GM12873 (cell line): ENCODE results near the gene LCA5.

ENCODE experiments used
- CTCF ChIP-seq: IDR thresholded peaks from 2 replicates; pipeline ENCODE4 v1.5.1; 2012; ENCODE audit warnings: low read depth, mild to moderate bottlenecking, moderate library complexity, low read length, control low read depth; ENCODE audit not compliant: insufficient read depth; ENCODE audit errors: missing control alignments

Gene LCA5

GRCh38 chr6:79510707-79511106 lies 26.5 kb downstream of the LCA5 start:
- no peak for TF ChIP-seq CTCF

GRCh38 chr6:79506251-79506650 lies 31.0 kb downstream of the LCA5 start:
- no peak for TF ChIP-seq CTCF

GRCh38 chr6:79504372-79504771 lies 32.9 kb downstream of the LCA5 start:
- TF ChIP-seq CTCF, result no peak

- no peak for TF ChIP-seq CTCF
These were observed 38.4 kb downstream of the LCA5 start for GRCh38 chr6:79498842-79499241.

GRCh38 chr6:79495246-79495645 lies 42.0 kb downstream of the LCA5 start:
- TF ChIP-seq CTCF, result no peak

- TF ChIP-seq CTCF, result no peak
These were observed 42.4 kb downstream of the LCA5 start for GRCh38 chr6:79494841-79495240.

- TF ChIP-seq CTCF, result no peak
These were observed 66.5 kb downstream of the LCA5 start for GRCh38 chr6:79470728-79471127.
